HG02610 (cell line): ENCODE results near the gene CASP6.

Experiments
- ATAC-seq: cut with Tn5 transposase; IDR thresholded peaks from one replicate; pipeline ENCODE4 v1.9.1; 2021; ENCODE audit warnings: mild to moderate bottlenecking, moderate library complexity; ENCODE audit not compliant: unreplicated experiment

Gene CASP6

GRCh38 chr4:109702950-109703663, at the start of gene CASP6:
Gene CASP6 (minus strand): TSS chr4:109703445. CDS start chr4:109703395, 50 bp downstream.
- ATAC-seq, result peak; percentile 64

- no peak for ATAC-seq
Measured at GRCh38 chr4:109752525-109752924, 49.3 kb upstream of the CASP6 start.

- no peak for ATAC-seq
Measured at GRCh38 chr4:109751852-109752251, 48.6 kb upstream of the CASP6 start.

GRCh38 chr4:109750652-109751244, 47.5 kb upstream of the CASP6 start:
- ATAC-seq, result no peak

- ATAC-seq, result no peak
Measured at GRCh38 chr4:109749388-109750082, 46.3 kb upstream of the CASP6 start.

GRCh38 chr4:109748114-109748513, 44.9 kb upstream of the CASP6 start:
- no peak for ATAC-seq

GRCh38 chr4:109746728-109747127, 43.5 kb upstream of the CASP6 start:
- ATAC-seq, result no peak

- ATAC-seq, result no peak
Measured at GRCh38 chr4:109745830-109746229, 42.6 kb upstream of the CASP6 start.

GRCh38 chr4:109739547-109739946, 36.3 kb upstream of the CASP6 start:
- ATAC-seq, result no peak

- ATAC-seq, result no peak
Measured at GRCh38 chr4:109738104-109738872, 35.0 kb upstream of the CASP6 start.

GRCh38 chr4:109735566-109736365, 32.5 kb upstream of the CASP6 start:
- ATAC-seq, result no peak

- no peak for ATAC-seq
Measured at GRCh38 chr4:109733728-109734127, 30.5 kb upstream of the CASP6 start.

- ATAC-seq, result no peak
Measured at GRCh38 chr4:109730619-109731545, 27.6 kb upstream of the CASP6 start.

- peak; percentile 85 for ATAC-seq
Measured at GRCh38 chr4:109729718-109730618, 26.7 kb upstream of the CASP6 start, which contains the start of gene PLA2G12A. Gene PLA2G12A (minus strand): TSS chr4:109730070. CDS start chr4:109729809, 261 bp downstream.

GRCh38 chr4:109729117-109729717, 26.0 kb upstream of the CASP6 start:
- ATAC-seq, result no peak

GRCh38 chr4:109728385-109728784, 25.1 kb upstream of the CASP6 start:
- ATAC-seq, result no peak

GRCh38 chr4:109723110-109723509, 19.9 kb upstream of the CASP6 start:
- no peak for ATAC-seq

- no peak for ATAC-seq
Measured at GRCh38 chr4:109722357-109722756, 19.1 kb upstream of the CASP6 start.
